Putamen (tissue), 1 donor: ENCODE measurements around the gene MRTFA.

Experiments used
- DNase-seq: peaks from one replicate; pipeline ENCODE4 v3.0.0-alpha.2; 2016; ENCODE audit warnings: low spot score

Gene MRTFA

DNA sequence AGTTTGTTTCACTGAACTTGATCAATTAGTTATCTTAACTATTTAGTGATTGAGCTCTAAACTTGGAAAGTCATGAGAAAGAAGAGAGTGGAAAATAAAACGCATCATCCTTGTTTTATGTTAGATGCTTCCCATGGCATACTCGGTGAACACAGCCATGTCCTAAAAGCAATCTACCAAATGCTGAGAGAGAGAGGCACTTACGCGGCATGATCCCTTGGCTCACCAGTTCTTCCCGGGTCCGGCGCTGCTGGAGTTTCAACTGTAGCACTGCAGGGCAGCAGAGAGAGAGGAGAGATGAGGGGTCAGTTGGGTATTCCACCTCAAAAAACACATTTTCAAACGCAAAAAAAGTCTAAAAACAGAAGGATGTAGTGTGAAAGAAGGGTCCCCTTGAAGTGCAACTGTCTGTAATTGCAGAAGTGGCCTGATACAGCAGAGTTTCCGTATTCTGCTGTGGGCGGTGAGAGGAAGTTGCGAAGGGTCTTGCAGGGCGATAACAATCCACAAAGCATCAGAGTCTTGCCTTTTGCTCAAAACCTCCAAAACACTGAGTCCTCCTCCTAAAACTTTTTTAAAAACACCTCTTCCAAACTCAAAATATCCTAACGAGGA lies 173.4 kb downstream of the MRTFA start:
- DNase-seq = no peak

DNA sequence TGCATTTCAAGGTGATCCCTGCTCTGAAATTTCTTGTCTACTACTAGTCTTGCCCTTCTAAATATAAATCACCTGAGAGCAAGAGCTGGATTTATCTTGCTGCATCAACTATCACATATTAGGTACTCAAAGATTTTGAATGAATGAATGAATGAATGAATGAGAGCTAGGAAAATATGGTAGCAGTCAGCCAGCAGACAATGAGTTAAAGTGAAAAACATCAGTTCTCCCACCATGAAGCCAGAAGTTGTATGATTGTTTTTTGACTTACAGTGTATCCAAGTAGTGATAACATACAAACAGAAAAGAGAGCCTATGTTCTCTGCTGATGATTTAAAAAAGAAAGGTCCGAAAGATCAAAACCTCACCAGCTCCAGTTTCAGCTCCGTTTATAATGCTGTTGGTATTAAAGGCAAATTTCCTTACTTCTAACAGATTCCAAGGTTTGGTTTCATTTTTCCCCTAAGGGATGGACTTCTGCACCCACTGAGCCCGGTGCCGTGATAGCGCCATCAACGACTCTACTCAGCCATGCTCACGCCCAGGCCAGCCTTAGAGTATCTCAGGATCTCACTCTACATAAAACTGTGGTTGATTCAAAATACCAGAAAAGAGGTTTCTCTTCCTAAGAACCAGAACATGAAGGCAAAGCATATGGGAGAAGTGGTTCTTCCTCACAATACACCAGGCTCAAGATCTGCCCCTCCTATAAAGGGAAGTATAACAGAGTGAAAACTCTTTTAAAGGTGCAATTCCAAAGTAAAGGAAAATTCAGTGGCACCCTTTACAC lies 174.1 kb downstream of the MRTFA start:
- DNase-seq = no peak

DNA sequence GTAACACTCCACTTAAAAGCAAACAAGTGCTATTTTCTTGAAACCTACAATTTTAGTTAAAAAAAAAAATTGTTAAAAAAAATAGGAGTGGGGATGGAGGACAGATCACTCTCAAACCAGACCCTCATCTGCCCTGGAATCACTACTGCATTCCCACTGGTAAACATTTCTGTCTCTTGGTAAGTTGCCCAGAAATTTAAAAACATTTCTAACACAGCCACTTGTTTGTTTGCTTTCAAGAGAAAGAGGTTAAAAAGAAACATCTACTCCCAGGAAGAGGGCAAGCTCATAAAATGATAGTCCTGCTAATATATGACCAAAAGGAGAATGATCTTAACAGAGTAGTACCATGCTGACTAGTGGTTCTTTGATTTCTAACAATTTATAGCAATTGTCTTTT lies 182.8 kb downstream of the MRTFA start:
- DNase-seq = no peak

DNA sequence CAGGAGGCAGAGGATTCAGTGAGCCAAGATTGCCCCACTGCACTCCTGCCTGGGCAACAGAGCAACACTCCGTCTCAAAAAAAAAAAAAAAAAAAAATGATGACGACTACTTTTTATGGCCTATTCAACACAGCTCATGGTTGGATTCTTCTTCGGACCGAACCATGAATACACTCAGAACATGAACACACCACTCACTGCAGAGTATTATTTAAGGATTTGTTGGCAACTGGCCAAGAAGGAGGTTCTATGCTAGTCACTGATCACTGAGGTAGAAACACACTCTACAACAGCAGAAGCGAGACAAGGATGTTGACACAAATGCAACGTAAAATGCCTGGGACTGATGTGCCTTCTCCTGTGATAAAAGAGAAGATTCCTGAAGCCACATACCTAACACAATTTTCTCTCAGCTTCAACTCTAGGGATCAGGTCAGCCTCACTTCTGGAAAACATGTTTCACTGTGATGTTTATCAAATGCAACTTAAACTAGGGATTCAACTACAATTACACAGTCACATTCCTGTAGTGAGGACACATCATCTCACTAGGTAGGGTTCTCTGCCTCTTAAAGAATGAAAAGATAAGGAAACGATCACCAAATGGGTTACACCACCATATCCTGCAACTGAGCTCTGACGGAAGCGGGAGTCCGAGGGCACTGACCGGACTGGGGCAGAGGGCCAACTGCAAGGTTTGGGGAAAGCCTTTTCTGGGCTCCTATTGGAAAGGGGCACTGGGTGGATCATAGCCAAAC lies 183.6 kb downstream of the MRTFA start:
- DNase-seq = no peak

DNA sequence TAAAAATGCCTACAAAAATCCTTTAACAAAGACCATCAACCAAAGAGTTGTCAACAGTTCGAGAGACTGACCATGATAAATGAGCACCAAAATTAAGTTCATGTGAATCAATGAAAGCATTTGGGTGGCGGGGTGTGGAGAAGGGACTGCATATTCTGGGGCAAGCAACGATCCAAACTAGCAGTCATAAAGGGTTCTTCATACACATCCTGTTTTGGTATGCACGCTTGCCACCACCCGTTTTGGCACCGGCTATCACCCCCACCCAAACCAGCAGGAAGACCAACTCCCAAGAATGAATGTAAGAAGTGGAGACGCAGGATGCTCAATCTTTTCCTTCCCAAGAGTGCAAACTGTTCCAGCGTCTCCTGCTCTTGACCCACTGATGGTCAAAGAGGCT lies 185.3 kb downstream of the MRTFA start:
- DNase-seq = no peak

DNA sequence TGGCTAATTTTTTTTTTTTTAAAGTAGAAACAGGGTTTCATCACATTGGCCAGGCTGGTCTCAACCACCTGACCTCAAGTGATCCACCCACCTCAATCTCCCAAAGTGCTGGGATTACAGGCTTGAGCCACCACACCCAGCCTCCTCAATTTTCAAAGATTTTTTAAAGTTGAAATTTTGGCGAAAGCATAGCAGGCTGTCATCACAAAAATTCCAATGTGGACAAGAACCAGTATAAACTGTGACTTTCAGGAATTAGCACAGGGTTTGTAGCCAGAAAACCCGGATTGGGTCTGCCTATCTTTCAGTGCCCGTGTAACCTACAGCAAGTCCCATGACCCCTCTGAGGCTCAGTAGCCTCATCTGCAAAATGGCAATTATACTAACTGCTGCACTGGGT lies 185.9 kb downstream of the MRTFA start:
- DNase-seq = no peak

DNA sequence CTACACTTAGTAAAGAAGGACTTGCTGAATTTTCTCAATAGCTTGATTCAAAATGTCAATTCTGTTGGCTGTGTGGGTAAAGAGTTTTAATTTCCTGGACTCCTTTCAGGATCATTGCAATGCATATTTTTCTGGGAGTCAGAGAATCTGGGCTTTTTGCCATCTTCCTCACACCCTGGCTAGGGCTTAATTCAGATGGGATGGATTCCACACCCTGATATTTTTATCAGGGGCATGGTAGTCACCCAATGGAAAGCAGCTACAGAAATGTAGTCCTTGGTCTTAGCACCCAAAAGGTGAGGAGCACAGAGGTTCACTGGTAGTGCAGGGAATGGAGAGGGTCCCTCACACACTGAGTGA lies 186.9 kb downstream of the MRTFA start:
- DNase-seq = no peak

DNA sequence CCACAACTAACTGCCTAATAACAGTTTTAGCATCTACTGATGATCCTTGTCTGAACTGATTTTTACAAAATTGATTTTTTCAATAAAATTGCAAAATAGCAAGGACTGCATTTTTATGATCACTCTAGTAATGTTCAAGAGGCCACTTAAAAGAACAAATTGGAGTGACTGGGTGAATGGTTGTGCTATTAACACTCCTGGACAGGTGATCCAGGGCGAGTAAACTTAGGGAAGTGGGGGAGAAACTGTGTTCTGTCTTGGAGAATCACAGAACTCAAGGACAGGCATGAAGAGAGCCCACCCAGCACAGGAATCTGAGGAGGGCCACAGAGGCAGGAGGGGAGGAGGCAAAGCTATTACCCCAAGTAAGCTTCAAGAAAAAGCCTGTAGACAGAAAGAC lies 190.3 kb downstream of the MRTFA start:
- DNase-seq = no peak

DNA sequence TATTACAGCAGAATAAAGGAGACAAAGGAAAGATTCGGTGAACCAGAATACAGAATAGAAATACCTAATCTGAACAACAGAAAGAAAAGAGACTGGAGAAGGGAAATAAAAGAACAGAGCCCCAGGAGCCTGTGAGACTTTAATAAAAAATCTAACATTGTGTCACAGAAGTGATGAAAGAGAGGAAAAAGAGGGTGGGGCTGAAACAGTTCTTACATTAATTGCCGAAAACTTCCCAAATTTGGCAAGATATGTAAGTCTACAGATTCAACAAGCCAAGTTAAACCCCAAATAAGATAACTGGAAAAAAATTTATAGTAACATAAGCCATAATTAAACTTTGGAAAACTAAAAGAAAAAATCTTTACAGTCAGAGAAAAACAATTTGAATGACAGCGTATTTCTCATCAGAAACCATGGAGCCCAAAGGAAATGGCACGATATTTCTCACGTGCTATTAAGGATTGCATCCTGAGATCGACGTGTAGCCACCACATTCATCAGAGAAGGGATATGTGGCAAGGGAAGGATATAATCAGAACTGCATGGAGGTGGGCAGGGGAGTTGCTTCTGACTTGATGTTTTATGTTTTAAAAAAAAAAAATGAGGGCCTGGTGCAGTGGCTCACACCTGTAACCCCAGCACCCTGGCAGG lies 192.2 kb downstream of the MRTFA start:
- no peak for DNase-seq

DNA sequence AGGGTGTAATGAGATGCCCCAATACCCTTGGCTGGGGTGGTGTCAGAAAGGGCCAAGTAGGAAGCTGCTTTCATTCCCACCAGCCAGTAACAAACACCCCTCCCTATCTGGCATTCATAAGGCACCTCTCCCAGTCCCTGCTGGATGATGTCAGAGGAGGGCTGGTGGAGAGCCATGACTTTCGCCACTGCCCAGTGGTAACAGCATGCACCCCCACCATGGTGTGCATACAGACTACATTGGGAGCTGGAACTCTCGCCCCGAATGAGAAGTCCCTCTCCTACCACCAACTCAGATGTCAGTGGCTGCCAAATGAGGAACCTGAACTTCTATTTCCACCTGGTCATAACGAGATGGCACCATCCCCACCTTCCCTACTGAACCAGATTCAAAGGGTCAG lies 192.8 kb downstream of the MRTFA start:
- DNase-seq = no peak

DNA sequence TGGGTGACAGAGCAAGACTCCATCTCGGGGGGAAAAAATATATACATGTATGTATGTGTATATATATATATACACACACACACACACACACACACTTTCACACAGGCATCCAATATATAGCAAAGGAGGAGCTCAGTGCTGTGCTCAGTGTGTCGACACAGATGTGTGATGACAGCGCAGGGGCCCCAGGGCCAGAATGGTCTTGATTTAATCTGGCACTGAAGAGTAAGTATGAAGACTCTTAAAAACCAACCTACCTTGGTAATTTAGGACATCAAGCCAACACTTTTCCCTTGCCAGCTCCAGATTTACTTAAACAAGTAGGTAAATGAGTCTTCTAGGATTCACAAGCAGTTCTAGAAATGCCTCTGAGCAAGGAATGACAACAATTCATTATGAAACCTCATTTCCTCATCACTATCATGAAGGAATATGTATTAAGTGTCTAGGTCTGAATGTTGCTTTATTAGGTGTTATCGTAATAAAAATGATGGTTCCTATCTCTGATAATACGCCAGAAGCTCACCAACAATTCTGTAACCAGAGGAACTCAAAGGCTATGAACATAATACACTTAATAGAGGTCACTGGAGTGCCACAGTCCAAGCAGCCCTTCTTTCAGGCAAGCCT lies 194.6 kb downstream of the MRTFA start:
- DNase-seq = no peak

DNA sequence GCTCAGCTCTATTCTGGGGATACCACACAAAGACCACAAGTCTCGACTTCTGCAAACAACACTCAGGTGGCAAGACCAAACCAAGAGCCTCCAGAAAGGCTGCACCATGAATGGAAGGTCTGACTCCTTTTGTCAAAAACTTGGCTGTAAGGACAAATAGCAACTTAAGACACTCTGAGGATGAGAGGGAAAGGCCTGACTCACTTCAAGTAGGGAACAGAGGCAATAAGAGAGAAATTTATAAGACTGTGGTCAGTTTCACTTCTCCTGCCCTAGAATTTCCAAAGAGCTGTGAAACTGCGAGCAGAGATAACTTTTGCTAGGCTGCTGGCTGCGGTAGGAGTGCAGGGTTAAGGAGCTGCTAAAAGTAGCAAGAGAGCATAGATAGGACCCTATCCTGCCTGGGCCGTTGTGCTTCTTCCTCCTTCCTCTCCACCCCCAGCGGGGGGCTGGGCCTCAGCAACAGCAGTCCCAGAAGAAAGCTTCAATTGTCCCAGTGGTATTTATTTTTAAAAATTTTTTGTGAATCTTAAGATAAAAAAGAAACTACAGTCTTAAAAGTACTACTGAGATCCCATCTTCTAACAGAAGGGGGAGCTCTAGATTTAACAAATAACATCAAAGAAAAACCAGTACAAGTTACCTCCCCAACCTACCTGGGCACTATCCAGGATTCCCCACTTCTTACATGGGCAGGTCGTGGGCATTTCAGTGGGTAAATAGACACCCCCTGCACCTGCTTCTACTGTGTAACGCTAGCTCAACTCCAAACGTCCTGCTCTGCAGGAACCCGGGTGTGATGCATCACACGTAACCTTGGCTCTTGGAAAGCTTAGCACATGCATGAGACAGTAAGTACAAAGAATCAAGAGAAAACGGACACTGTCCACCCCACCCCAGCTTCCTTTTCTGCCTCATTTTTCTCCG lies 199.8 kb downstream of the MRTFA start:
- DNase-seq = peak; percentile 45

DNA sequence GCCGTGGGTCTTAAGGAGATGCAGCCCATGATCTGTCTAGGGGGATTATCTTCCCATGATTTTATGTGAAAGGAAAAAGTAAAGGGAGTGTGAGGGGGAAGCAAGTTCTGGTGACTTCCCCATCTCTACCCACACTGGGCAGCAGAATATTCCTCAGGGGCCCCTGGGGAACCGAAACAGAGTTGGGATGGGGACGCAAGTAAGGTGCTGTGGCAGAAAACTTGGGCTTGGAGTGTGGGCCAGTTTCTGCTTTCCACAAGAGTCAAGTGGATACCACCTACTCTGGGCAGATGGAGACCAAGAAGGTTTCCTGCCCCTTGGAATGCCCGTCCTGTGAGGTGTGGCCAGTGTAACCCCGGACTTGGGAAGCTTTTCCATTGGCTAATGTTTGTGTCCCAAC lies 201.8 kb downstream of the MRTFA start:
- DNase-seq = no peak

DNA sequence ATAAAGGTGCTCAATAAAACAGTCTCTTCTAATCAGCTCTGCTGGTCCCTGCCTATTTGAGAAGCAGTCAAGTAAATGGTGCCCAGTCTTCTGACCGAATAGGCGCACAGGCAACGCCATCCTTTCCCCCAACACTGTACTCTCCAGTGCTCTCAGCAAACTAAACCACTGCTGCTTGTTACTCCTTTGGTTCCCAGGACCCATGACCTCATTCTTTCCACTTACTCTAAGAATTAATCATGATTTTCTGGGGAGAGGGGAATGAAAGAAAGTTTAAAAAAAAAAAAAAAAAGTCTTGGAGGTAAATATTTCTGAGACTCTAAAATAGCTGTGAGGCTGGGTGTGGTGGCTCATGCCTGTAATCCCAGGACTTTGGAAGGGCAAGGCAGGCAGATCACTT lies 202.4 kb downstream of the MRTFA start:
- DNase-seq = no peak

DNA sequence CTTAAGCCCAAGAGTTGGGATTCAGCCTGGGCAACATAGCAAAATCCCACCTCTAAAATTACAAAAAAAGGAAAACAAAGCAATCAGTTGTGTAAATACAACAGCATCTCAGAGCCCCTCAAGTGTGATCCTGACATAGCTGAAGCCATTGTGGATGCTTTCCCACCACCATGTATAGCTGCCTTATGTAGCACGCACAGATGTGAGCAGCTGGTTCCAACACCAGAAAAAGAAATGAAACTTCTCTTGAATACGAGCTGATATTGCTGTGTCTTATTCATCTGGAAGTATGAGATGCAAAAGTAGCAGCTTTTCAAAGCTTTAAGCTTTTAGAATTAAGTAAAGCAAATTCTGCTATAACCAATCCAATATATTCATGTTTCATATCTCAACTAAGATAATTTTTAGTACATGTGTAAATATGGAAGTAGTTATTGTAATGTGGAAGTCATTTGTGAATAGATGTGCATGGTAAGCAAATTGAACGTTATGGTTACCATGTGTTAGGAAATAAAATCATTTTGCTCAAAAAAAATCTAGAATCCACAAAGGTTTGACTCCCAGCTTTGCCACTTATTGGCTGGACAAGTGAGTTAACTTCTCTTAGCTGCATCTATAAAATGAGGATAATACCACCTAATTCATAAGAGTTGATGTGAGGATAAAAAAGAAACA lies 203.0 kb downstream of the MRTFA start:
- no peak for DNase-seq

DNA sequence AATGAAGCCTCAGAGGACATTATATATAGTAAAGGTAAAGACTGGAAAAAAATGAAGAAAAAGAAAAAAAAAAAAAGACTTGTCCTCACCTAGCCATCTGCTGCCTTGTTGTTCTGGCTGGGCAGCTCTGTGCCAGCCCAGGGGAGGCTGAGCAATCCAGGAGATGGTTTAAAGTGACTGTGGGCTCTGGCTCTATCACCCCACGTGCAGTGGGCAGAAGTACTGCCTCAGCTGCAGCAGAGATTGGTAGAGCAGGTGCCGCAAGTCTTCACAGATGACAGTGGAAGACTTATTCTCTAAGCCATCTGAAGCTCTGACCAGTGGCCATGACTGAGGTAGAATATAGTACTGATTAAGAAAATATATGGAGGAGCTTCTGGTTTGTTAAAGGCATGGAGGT lies 203.9 kb downstream of the MRTFA start:
- DNase-seq = no peak

DNA sequence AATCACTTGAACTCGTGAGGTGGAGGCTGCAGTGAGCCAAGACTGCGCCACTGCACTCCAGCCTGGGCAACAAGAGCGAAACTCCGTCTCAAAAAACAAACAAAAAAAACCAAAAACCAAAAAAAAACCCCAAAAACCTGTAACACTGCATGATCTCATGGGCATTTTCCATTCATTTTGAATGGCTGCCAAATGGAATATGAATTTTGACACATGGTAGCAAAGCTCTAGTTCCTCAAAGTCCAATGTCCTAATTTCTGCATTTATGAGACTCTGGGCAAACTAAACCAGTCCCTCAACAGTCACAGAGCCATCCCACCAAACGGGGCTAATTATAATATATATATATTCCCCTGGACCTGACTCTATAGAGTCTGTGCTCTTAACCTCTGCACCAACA lies 204.4 kb downstream of the MRTFA start:
- DNase-seq = no peak

DNA sequence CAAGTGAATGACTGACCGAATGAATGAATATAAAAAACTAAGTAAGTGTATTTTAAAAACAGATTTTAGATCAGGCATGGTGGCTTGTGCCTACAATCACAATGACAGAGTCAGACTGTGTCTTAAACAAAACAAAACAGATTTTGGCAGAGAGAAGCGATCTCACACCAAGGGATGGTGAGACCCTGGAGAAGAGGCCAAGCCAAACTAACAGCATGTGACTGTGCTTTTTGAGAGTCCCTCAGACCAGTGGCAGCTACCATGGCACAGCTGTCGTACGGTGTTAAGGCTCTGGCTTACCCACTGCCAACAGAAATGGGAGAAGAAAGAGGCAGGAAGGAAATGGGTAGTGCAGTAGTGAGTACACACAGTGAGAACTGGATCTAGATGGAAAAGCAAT lies 205.5 kb downstream of the MRTFA start:
- no peak for DNase-seq

DNA sequence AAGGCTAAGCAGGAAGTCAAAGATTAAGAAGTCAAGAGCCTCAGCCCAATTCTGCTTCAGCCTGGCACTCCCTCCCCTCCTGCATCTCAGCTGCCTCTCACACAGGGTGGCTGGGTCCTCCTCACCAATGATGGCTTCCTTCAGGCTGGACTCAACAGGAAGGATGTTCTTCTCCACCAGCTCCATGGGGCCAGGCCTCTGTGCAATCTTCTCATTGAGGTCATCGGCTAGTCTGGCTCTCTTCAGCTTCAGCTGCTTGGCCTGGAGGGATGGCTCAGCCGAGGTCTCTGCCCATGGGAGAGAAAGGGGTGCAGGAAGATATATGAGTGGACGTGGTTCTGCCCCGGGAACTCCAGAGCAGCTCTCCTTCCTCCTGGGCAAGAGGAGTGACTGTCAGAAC lies 207.0 kb downstream of the MRTFA start:
- DNase-seq = no peak

DNA sequence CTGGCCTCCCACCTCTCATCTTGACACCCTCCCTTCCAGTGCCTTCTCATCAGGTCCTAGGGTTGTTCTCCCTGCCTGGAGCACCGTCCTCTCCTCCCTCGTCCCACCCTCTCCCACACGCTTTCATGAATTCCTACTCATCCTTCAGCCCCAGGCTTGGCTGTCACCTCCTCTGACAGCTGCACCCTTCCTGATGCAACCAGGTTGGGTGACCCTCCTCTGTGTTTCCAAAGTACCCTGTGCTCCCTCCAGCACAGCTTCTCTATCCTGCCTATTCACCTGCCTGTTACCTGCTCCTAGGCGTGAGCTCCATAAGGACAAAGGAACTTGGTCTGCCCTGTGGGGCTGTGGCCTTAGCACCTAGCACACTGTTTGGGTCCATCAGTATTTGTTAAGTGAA lies 207.7 kb downstream of the MRTFA start:
- no peak for DNase-seq
